Nephron progenitor cell (in vitro differentiated cells): ENCODE results near the gene ACOX2.

Source experiments
- DNase-seq: peaks from one replicate; pipeline ENCODE4 v3.0.0; 2021
- H3K27ac Mint-ChIP-seq: 2 replicates; pipeline ENCODE4 v1.8.0; 2021; ENCODE audit warnings: mild to moderate bottlenecking, moderate library complexity, mixed read lengths
- H3K27me3 Mint-ChIP-seq: 2 replicates; pipeline ENCODE4 v1.8.0; 2021; ENCODE audit warnings: mild to moderate bottlenecking, low read depth, mixed read lengths; ENCODE audit not compliant: poor library complexity
- H3K36me3 Mint-ChIP-seq: 2 replicates; pipeline ENCODE4 v1.8.0; 2021; ENCODE audit warnings: low read depth, mixed read lengths
- H3K4me1 Mint-ChIP-seq: 2 replicates; pipeline ENCODE4 v1.8.0; 2021; ENCODE audit warnings: mixed read lengths
- H3K4me3 Mint-ChIP-seq: 2 replicates; pipeline ENCODE4 v1.8.0; 2021; ENCODE audit warnings: mild to moderate bottlenecking, moderate library complexity, mixed read lengths
- H3K9me3 Mint-ChIP-seq: 2 replicates; pipeline ENCODE4 v1.8.0; 2021; ENCODE audit warnings: mild to moderate bottlenecking, moderate library complexity, mixed read lengths
- TF ChIP-seq, protein P1 (sequence below): fragments of 200-600 bp; sonication (generic); IDR thresholded peaks from 2 replicates; pipeline ENCODE4 v1.5.0; 2021; ENCODE audit warnings: antibody characterized with exemption

Gene ACOX2

GRCh38 chr3:58574106-58574505 lies 37.1 kb upstream of the ACOX2 start:
- TF ChIP-seq, protein P1, sequence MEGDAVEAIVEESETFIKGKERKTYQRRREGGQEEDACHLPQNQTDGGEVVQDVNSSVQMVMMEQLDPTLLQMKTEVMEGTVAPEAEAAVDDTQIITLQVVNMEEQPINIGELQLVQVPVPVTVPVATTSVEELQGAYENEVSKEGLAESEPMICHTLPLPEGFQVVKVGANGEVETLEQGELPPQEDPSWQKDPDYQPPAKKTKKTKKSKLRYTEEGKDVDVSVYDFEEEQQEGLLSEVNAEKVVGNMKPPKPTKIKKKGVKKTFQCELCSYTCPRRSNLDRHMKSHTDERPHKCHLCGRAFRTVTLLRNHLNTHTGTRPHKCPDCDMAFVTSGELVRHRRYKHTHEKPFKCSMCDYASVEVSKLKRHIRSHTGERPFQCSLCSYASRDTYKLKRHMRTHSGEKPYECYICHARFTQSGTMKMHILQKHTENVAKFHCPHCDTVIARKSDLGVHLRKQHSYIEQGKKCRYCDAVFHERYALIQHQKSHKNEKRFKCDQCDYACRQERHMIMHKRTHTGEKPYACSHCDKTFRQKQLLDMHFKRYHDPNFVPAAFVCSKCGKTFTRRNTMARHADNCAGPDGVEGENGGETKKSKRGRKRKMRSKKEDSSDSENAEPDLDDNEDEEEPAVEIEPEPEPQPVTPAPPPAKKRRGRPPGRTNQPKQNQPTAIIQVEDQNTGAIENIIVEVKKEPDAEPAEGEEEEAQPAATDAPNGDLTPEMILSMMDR: no peak
- Mint-ChIP-seq H3K9me3 (peaks cover 7% of the 10 kb centered on the region), H3K27me3 (peaks cover 17% of the 10 kb centered on the region), H3K27ac (no peak overlapping the region), H3K4me1 (peaks cover 44% of the 10 kb centered on the region), H3K4me3 (no peak overlapping the region), H3K36me3 (no peaks in the 10 kb centered on the region)
- no peak for DNase-seq

- TF ChIP-seq, protein P1: no peak
- no peak overlapping the region for H3K4me3 Mint-ChIP-seq
- H3K4me1 Mint-ChIP-seq: peaks cover 44% of the 10 kb centered on the region
- peaks cover 7% of the 10 kb centered on the region for H3K9me3 Mint-ChIP-seq
- peaks cover 22% of the 10 kb centered on the region for H3K27me3 Mint-ChIP-seq
- H3K36me3 Mint-ChIP-seq: no peaks in the 10 kb centered on the region
- no peak overlapping the region for H3K27ac Mint-ChIP-seq
- DNase-seq: no peak
Observed at GRCh38 chr3:58573640-58574039, 36.6 kb upstream of the ACOX2 start.

- Mint-ChIP-seq H3K36me3 (no peaks in the 10 kb centered on the region), H3K9me3 (peaks cover 7% of the 10 kb centered on the region), H3K4me1 (peaks cover 42% of the 10 kb centered on the region), H3K27me3 (peaks cover 20% of the 10 kb centered on the region), H3K4me3 (no peak overlapping the region), H3K27ac (no peak overlapping the region)
- TF ChIP-seq, protein P1: no peak
- DNase-seq: no peak
Observed at GRCh38 chr3:58572634-58573230, 35.7 kb upstream of the ACOX2 start.

DNA sequence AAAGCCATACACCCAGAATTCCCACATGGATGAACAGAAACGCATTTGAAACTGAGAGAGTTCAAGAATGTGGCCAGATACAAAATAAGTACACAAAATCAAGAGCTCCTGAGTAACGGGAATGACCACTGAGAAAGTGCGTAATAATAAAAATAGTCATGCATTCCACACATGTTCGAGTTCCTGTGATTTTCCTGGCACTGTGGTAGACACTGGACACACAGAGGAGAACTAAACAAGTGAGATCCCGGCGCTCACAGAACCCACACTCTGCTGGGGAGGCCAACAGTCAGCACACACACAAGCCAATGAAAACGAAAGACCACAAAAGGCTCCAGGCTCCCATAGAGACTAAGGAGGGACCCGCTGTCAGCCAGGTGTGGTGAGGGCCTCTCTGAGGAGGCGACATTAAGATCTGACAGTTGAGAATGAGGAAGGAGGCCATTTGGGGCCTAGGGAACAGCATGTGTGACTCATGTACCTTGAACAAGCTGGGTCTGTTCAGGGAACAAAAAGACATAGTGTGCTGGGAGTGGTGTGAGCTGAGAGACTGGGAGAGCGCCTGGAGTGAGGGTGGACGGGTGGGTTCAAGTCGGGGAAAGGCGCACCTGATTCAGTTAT lies 35.1 kb upstream of the ACOX2 start:
- H3K27me3 Mint-ChIP-seq: peaks cover 18% of the 10 kb centered on the region
- H3K4me3 Mint-ChIP-seq: no peak overlapping the region
- H3K36me3 Mint-ChIP-seq: no peaks in the 10 kb centered on the region
- H3K27ac Mint-ChIP-seq: peak overlapping the region; percentile 35
- TF ChIP-seq, protein P1: no peak
- peaks cover 7% of the 10 kb centered on the region for H3K9me3 Mint-ChIP-seq
- peaks cover 36% of the 10 kb centered on the region for H3K4me1 Mint-ChIP-seq
- no peak for DNase-seq

GRCh38 chr3:58570851-58571250 lies 33.9 kb upstream of the ACOX2 start:
- H3K36me3 Mint-ChIP-seq: no peaks in the 10 kb centered on the region
- H3K9me3 Mint-ChIP-seq: peaks cover 7% of the 10 kb centered on the region
- TF ChIP-seq, protein P1: no peak
- peaks cover 10% of the 10 kb centered on the region for H3K27me3 Mint-ChIP-seq
- H3K4me3 Mint-ChIP-seq: no peak overlapping the region
- DNase-seq: no peak
- peaks cover 37% of the 10 kb centered on the region for H3K4me1 Mint-ChIP-seq
- H3K27ac Mint-ChIP-seq: no peak overlapping the region
